ENCODE results near the gene PARD3.

GRCh38 chr10:34113504-34114225, 701.4 kb downstream of the PARD3 start:
- TF ChIP-seq, protein P1, sequence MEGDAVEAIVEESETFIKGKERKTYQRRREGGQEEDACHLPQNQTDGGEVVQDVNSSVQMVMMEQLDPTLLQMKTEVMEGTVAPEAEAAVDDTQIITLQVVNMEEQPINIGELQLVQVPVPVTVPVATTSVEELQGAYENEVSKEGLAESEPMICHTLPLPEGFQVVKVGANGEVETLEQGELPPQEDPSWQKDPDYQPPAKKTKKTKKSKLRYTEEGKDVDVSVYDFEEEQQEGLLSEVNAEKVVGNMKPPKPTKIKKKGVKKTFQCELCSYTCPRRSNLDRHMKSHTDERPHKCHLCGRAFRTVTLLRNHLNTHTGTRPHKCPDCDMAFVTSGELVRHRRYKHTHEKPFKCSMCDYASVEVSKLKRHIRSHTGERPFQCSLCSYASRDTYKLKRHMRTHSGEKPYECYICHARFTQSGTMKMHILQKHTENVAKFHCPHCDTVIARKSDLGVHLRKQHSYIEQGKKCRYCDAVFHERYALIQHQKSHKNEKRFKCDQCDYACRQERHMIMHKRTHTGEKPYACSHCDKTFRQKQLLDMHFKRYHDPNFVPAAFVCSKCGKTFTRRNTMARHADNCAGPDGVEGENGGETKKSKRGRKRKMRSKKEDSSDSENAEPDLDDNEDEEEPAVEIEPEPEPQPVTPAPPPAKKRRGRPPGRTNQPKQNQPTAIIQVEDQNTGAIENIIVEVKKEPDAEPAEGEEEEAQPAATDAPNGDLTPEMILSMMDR (IDR thresholded peaks at IDR 0.05) = no peak
- TF ChIP-seq POLR2A (IDR thresholded peaks at IDR 0.05) = no peak
- TF ChIP-seq EP300 (IDR thresholded peaks at IDR 0.05; ENCODE audit: low read depth) = no peak
